Measurements from ENCODE around the gene TLL2.

The TLL2 gene

DNA sequence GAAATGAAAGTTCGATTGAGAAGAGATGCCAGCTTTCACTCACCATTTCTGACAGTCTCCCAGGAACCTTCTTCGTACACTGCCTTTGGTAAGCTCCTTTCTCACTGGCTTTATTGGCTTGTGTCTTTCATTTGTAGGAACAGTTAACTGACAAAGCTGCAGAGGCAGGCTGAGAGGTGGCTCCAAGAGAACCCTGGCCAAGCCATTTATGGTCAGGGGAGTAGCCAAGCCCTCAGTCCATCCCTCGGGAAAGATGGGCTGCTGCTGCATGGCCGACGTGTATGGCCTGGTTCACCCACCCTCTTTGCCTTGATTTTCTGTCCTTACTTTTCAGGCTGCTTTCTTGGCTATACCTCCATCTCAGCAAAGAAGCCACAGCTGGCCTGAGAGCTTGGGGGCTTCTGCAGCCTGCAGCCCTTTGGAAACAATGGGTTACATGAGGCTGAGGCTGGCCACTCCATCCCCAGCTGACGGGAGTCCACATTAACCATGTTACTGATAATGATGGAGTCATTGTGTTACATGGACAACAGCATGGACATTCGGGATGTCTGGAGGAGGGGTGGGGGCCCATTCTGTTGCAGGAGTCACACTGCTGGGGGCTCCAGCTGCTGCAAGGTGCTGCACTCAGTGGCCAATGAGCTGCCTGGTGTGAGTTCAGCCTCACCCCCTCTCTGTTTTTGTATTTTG, 154.7 kb downstream of the TLL2 start, which contains the start of gene OPALIN:
OPALIN (minus strand) TSS at position 152 of the 690 bp plus-strand sequence; CDS start at position 46, 106 bp downstream.
- Histone ChIP-seq H3K27ac (ENCODE audit: low read length) (no peak within 1 kb of the TSS), H3K4me3 (ENCODE audit: low read length in 2 of 2) (no peak within 1 kb of the TSS), H3K27me3 (ENCODE audit: control insufficient read depth in 1 of 2, insufficient read depth in 2 of 2, low read length in 2 of 2) (peaks cover 3 to 12% of the 10 kb centered on the region in 2 donors), H3K9ac (ENCODE audit: low read length in 2 of 2) (no peak within 1 kb of the TSS), H3K36me3 (ENCODE audit: control insufficient read depth in 2 of 2, insufficient read depth in 2 of 2, low read length in 2 of 2) (no peaks in the 10 kb centered on the region), H3K9me3 (ENCODE audit: control insufficient read depth in 2 of 2, low read length in 2 of 2) (no peaks in the 10 kb centered on the region), H3K4me1 (ENCODE audit: control insufficient read depth, insufficient read depth, low read length) (no peaks in the 10 kb centered on the region)

DNA sequence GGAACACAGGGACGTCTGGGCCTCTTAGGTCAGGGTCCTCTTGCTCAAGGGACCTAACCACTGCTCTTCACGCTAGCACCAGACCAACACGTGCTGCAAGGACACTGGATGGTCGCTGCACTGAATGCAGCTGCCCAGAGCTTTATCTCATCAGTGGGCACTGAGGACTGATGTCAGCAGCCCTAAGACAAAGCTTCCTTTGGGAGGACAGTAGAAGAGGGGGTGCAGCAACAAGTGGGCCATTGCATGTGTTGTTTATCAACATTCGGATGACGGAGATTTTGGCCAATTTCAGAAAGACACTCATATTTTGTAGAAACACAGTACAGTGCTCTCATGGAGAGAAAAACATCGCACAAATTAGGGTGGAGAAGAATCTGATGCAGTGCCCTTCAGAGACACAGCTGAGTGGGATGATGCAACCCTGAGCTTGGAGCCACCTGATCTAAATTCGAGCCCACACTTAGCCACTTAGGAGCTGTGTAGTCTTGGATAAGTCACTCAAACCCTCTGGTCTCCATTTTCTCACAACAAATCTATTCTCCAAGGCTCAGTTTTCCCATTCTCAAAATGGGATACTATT, 156.6 kb downstream of the TLL2 start:
- H3K27ac ChIP-seq (ENCODE audit: low read length): no peak overlapping the region
- no peaks in the 10 kb centered on the region for H3K9me3 ChIP-seq (ENCODE audit: control insufficient read depth in 2 of 2, low read length in 2 of 2)
- H3K4me1 ChIP-seq (ENCODE audit: control insufficient read depth, insufficient read depth, low read length): no peaks in the 10 kb centered on the region
- H3K9ac ChIP-seq (ENCODE audit: low read length in 2 of 2): no peak overlapping the region
- H3K27me3 ChIP-seq (ENCODE audit: control insufficient read depth in 1 of 2, insufficient read depth in 2 of 2, low read length in 2 of 2): peaks cover 3 to 18% of the 10 kb centered on the region in 2 donors
- H3K4me3 ChIP-seq (ENCODE audit: low read length in 2 of 2): no peak overlapping the region
- no peaks in the 10 kb centered on the region for H3K36me3 ChIP-seq (ENCODE audit: control insufficient read depth in 2 of 2, insufficient read depth in 2 of 2, low read length in 2 of 2)

- Histone ChIP-seq H3K36me3 (ENCODE audit: control insufficient read depth in 2 of 2, insufficient read depth in 2 of 2, low read length in 2 of 2) (no peaks in the 10 kb centered on the region), H3K27me3 (ENCODE audit: control insufficient read depth in 1 of 2, insufficient read depth in 2 of 2, low read length in 2 of 2) (peaks cover 0 to 16% of the 10 kb centered on the region in 2 donors), H3K4me3 (ENCODE audit: low read length in 2 of 2) (no peak overlapping the region), H3K4me1 (ENCODE audit: control insufficient read depth, insufficient read depth, low read length) (no peaks in the 10 kb centered on the region), H3K27ac (ENCODE audit: low read length) (no peak overlapping the region), H3K9me3 (ENCODE audit: control insufficient read depth in 2 of 2, low read length in 2 of 2) (no peaks in the 10 kb centered on the region), H3K9ac (ENCODE audit: low read length in 2 of 2) (no peak overlapping the region)
These were observed 161.1 kb downstream of the TLL2 start for GRCh38 chr10:96352582-96352981.

- no peaks in the 10 kb centered on the region for H3K36me3 ChIP-seq (ENCODE audit: control insufficient read depth in 2 of 2, insufficient read depth in 2 of 2, low read length in 2 of 2)
- H3K9me3 ChIP-seq (ENCODE audit: control insufficient read depth in 2 of 2, low read length in 2 of 2): no peaks in the 10 kb centered on the region
- H3K27me3 ChIP-seq (ENCODE audit: control insufficient read depth in 1 of 2, insufficient read depth in 2 of 2, low read length in 2 of 2): peaks cover 0 to 14% of the 10 kb centered on the region in 2 donors
- no peak overlapping the region for H3K27ac ChIP-seq (ENCODE audit: low read length)
- H3K9ac ChIP-seq (ENCODE audit: low read length in 2 of 2): no peak overlapping the region
- no peak overlapping the region for H3K4me3 ChIP-seq (ENCODE audit: low read length in 2 of 2)
- H3K4me1 ChIP-seq (ENCODE audit: control insufficient read depth, insufficient read depth, low read length): no peaks in the 10 kb centered on the region
These were observed 161.7 kb downstream of the TLL2 start for GRCh38 chr10:96352027-96352426.

- H3K9ac ChIP-seq (ENCODE audit: low read length in 2 of 2): no peak overlapping the region
- no peaks in the 10 kb centered on the region for H3K4me1 ChIP-seq (ENCODE audit: control insufficient read depth, insufficient read depth, low read length)
- no peaks in the 10 kb centered on the region for H3K36me3 ChIP-seq (ENCODE audit: control insufficient read depth in 2 of 2, insufficient read depth in 2 of 2, low read length in 2 of 2)
- no peak overlapping the region for H3K4me3 ChIP-seq (ENCODE audit: low read length in 2 of 2)
- peaks cover 4% of the 10 kb centered on the region in 2 donors for H3K9me3 ChIP-seq (ENCODE audit: control insufficient read depth in 2 of 2, low read length in 2 of 2)
- H3K27me3 ChIP-seq (ENCODE audit: control insufficient read depth in 1 of 2, insufficient read depth in 2 of 2, low read length in 2 of 2): peaks cover 0 to 2% of the 10 kb centered on the region in 2 donors
- H3K27ac ChIP-seq (ENCODE audit: low read length): no peak overlapping the region
These were observed 167.4 kb downstream of the TLL2 start for GRCh38 chr10:96346295-96346694.

DNA sequence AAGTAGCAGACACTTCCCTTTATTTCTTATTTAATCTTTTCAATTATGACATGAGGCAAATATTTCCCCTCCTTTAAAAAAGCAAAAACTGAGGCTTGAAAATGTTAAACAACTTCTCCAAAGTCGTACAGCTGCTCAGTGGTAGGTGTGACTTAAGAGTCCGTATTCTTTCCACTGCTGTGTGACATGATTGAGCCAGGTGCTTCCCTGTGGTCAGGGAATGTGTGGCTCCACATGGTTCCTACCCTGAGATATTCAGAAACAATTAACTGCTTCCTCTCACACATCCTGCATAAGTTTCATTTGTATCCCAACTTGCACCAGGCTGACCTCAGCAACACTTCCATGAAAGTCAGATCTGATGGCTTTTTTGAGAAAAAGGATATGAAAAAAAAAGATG, 168.5 kb downstream of the TLL2 start:
- Histone ChIP-seq H3K9ac (ENCODE audit: low read length in 2 of 2) (no peak overlapping the region), H3K9me3 (ENCODE audit: control insufficient read depth in 2 of 2, low read length in 2 of 2) (peaks cover 4% of the 10 kb centered on the region in 2 donors), H3K27ac (ENCODE audit: low read length) (no peak overlapping the region), H3K4me1 (ENCODE audit: control insufficient read depth, insufficient read depth, low read length) (no peaks in the 10 kb centered on the region), H3K4me3 (ENCODE audit: low read length in 2 of 2) (no peak overlapping the region), H3K27me3 (ENCODE audit: control insufficient read depth in 1 of 2, insufficient read depth in 2 of 2, low read length in 2 of 2) (peaks cover 0 to 2% of the 10 kb centered on the region in 2 donors), H3K36me3 (ENCODE audit: control insufficient read depth in 2 of 2, insufficient read depth in 2 of 2, low read length in 2 of 2) (no peaks in the 10 kb centered on the region)

DNA sequence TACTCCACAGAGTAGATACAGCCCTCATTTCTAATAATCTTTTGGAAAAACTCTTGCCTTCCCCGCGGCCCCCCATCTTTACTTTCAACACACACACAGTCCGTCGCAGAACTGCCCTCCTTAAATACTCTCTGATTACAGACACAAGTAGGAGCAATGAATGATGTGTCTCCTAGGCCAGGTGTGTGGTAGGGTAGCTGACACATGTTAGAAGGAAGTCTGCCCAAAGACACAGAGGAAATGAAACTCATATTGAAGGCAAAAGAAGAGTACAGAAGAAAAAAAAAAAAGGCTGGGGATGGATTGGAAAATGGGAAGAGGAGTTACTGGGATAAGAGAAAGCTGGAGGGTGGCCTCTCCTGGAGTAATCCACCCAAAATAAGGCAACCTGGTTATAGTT, 169.5 kb downstream of the TLL2 start:
- no peaks in the 10 kb centered on the region for H3K36me3 ChIP-seq (ENCODE audit: control insufficient read depth in 2 of 2, insufficient read depth in 2 of 2, low read length in 2 of 2)
- no peak overlapping the region for H3K4me3 ChIP-seq (ENCODE audit: low read length in 2 of 2)
- no peak overlapping the region for H3K27ac ChIP-seq (ENCODE audit: low read length)
- H3K27me3 ChIP-seq (ENCODE audit: control insufficient read depth in 1 of 2, insufficient read depth in 2 of 2, low read length in 2 of 2): peaks cover 0 to 2% of the 10 kb centered on the region in 2 donors
- H3K4me1 ChIP-seq (ENCODE audit: control insufficient read depth, insufficient read depth, low read length): no peaks in the 10 kb centered on the region
- H3K9me3 ChIP-seq (ENCODE audit: control insufficient read depth in 2 of 2, low read length in 2 of 2): peaks cover 4% of the 10 kb centered on the region in 2 donors
- H3K9ac ChIP-seq (ENCODE audit: low read length in 2 of 2): no peak overlapping the region

- no peaks in the 10 kb centered on the region for H3K36me3 ChIP-seq (ENCODE audit: control insufficient read depth in 2 of 2, insufficient read depth in 2 of 2, low read length in 2 of 2)
- peaks cover 0 to 2% of the 10 kb centered on the region in 2 donors for H3K27me3 ChIP-seq (ENCODE audit: control insufficient read depth in 1 of 2, insufficient read depth in 2 of 2, low read length in 2 of 2)
- no peak overlapping the region for H3K4me3 ChIP-seq (ENCODE audit: low read length in 2 of 2)
- peaks cover 4% of the 10 kb centered on the region in 2 donors for H3K9me3 ChIP-seq (ENCODE audit: control insufficient read depth in 2 of 2, low read length in 2 of 2)
- no peak overlapping the region for H3K9ac ChIP-seq (ENCODE audit: low read length in 2 of 2)
- no peak overlapping the region for H3K27ac ChIP-seq (ENCODE audit: low read length)
- H3K4me1 ChIP-seq (ENCODE audit: control insufficient read depth, insufficient read depth, low read length): no peaks in the 10 kb centered on the region
These were observed 171.3 kb downstream of the TLL2 start for GRCh38 chr10:96342402-96342801.

DNA sequence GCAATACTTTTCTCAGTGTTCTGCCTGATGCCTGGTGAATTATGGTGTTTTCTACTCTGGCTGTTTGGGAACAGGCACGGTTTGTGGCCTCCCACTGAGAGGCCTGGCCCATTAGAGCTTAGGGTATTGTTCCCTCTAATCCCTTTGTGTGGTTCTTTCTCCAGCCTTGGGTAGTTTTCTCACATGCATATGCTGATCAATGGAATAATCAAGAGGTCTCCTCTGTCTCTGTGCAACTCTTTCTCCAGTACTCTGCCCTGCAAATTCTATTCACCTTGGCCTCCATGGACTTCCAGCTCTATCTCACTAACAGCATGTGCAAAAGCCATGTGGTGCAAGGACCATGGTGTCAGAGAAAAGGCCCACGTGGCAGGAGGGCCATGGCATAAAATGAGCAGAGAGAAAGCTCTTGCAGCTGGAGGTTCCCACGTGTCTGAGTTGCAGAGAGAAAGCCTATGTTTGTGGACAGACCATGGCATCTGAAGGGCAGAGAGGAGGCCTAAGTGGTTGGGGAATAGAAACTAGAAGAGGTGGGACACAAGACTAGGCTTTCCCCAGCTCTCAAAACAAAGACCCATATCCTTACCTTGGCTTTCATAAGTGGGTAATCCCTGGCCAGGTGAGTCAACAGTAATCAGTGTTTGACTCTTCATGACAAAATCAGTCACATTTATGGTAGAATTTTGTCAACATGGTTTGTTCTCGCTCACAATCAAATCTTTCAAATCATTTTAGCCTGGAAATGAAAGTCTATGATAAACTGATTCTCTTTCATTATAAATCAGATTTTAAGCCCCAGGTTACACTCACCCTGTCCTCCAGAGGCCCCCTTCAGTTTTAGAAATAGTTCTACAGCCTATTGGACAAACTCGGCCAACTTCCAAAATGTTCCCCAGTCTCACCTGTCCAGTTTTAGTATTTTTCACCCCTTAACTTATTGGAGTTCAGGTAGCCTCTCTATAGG, 172.2 kb downstream of the TLL2 start:
- no peak overlapping the region for H3K4me3 ChIP-seq (ENCODE audit: low read length in 2 of 2)
- H3K4me1 ChIP-seq (ENCODE audit: control insufficient read depth, insufficient read depth, low read length): no peaks in the 10 kb centered on the region
- no peak overlapping the region for H3K9ac ChIP-seq (ENCODE audit: low read length in 2 of 2)
- H3K27me3 ChIP-seq (ENCODE audit: control insufficient read depth in 1 of 2, insufficient read depth in 2 of 2, low read length in 2 of 2): peaks cover 0 to 4% of the 10 kb centered on the region in 2 donors
- peaks cover 4% of the 10 kb centered on the region in 2 donors for H3K9me3 ChIP-seq (ENCODE audit: control insufficient read depth in 2 of 2, low read length in 2 of 2)
- H3K27ac ChIP-seq (ENCODE audit: low read length): no peak overlapping the region
- H3K36me3 ChIP-seq (ENCODE audit: control insufficient read depth in 2 of 2, insufficient read depth in 2 of 2, low read length in 2 of 2): no peaks in the 10 kb centered on the region

- H3K9ac ChIP-seq (ENCODE audit: low read length in 2 of 2): no peak overlapping the region
- peaks cover 0 to 8% of the 10 kb centered on the region in 2 donors for H3K27me3 ChIP-seq (ENCODE audit: control insufficient read depth in 1 of 2, insufficient read depth in 2 of 2, low read length in 2 of 2)
- H3K4me3 ChIP-seq (ENCODE audit: low read length in 2 of 2): no peak overlapping the region
- no peaks in the 10 kb centered on the region for H3K4me1 ChIP-seq (ENCODE audit: control insufficient read depth, insufficient read depth, low read length)
- H3K27ac ChIP-seq (ENCODE audit: low read length): no peak overlapping the region
- no peaks in the 10 kb centered on the region for H3K9me3 ChIP-seq (ENCODE audit: control insufficient read depth in 2 of 2, low read length in 2 of 2)
- no peaks in the 10 kb centered on the region for H3K36me3 ChIP-seq (ENCODE audit: control insufficient read depth in 2 of 2, insufficient read depth in 2 of 2, low read length in 2 of 2)
These were observed 173.5 kb downstream of the TLL2 start for GRCh38 chr10:96339956-96340904.
